Ectodermal cell (in vitro differentiated cells): ENCODE data around the gene EVC2.

Source experiments
- H3K27ac ChIP-seq: 2 replicates; pipeline ENCODE4 v1.7.0; 2013; ENCODE audit warnings: mild to moderate bottlenecking, low read depth, low read length; ENCODE audit not compliant: insufficient read depth, poor library complexity, severe bottlenecking
- H3K27me3 ChIP-seq: 2 replicates; pipeline ENCODE4 v1.7.0; 2013; ENCODE audit warnings: mild to moderate bottlenecking, low read length; ENCODE audit not compliant: insufficient read depth, control insufficient read depth, poor library complexity, severe bottlenecking
- H3K36me3 ChIP-seq: one replicate; pipeline ENCODE4 v1.7.0; 2013; ENCODE audit warnings: low read length; ENCODE audit not compliant: control insufficient read depth, insufficient read depth
- H3K4me1 ChIP-seq: one replicate; pipeline ENCODE4 v1.7.0; 2013; ENCODE audit warnings: low read length; ENCODE audit not compliant: control insufficient read depth, insufficient read depth
- H3K4me3 ChIP-seq: 2 replicates; pipeline ENCODE4 v1.7.0; 2013; ENCODE audit warnings: low read depth, low read length, control low read depth; ENCODE audit not compliant: insufficient read depth
- H3K9me3 ChIP-seq: 2 replicates; pipeline ENCODE4 v1.7.0; 2013; ENCODE audit warnings: mild to moderate bottlenecking, low read length, moderate library complexity; ENCODE audit not compliant: control insufficient read depth
- WGBS, 2 experiments: methylation state at CpG; one replicate each; pipeline ENCODE4 v1.1.7; 2013; ENCODE audit warnings: missing lambda C conversion rate in 2 of 2; 5-methylcytosine and 5-hydroxymethylcytosine counted together

EVC2 gene

DNA sequence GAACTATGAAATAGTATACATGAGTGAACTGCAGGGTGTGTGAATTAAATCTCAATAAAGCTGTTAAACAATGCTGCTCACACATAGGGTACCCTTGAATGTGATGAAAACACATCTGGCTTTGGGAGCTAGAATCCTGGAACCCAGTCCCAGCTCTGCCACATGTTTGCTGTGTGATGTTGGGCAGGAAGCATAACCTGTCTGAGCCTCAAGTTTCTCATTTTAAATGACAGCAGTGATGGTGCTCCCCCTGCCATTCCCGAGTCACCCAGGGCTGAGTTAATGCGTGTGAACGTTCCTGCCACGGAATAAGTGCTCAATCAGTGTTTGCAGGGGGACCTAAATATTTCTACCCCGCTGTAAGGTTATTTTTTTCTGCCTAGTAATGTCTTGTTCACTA is 13.6 kb upstream of the EVC2 start:
- H3K27ac ChIP-seq: no peak overlapping the region
- H3K9me3 ChIP-seq: no peaks in the 10 kb centered on the region
- WGBS, 2 experiments: 93 to 94% methylated on average over 5 of the region's 5 CpGs

GRCh38 chr4:5720980-5721379 is 12.6 kb upstream of the EVC2 start:
- no peaks in the 10 kb centered on the region for H3K9me3 ChIP-seq
- WGBS, 2 experiments: 90 to 97% methylated on average over 3 of the region's 3 CpGs
- no peak overlapping the region for H3K27ac ChIP-seq
- H3K27me3 ChIP-seq: no peaks in the 10 kb centered on the region
- no peaks in the 10 kb centered on the region for H3K4me1 ChIP-seq
- H3K36me3 ChIP-seq: peaks cover 4% of the 10 kb centered on the region
- H3K4me3 ChIP-seq: no peak overlapping the region

More for the DNA sequence above, 13.6 kb upstream of the EVC2 start:
- Histone ChIP-seq H3K4me1 (no peaks in the 10 kb centered on the region), H3K27me3 (no peaks in the 10 kb centered on the region), H3K4me3 (no peak overlapping the region), H3K36me3 (peaks cover 7% of the 10 kb centered on the region)

DNA sequence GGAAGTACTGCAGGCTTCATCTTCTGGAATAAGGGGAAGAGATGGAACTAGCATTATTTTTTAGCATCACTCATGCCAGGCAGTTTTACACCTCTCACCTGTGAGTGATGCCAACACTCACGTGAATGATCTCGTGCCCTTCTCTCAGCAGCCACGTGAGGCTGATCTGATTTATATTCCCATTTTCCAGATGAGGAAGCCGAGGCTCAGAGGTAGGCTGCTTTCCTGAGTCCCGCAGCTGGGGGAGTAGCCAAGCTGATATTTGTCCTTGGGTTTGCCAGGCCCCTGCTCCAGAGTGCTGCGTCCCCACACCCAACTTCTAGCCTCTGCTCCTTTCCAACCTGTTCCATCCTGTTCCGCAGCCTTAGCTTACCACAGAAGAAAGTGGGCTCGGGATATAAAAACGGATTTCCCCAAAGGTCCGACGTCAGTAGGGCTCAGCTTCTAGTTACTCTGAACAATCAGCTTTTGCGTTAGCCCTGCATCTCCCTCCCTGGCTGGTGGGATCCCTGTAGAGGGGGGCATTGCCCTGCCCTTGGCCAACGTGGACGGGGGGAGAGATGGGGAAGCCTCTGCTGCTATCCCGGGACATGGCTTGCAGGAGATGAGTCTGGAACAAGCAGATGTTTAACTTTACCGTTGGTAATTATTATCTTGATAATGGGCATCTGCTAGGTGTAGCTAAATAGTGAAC is 11.9 kb upstream of the EVC2 start:
- H3K36me3 ChIP-seq: peaks cover 3% of the 10 kb centered on the region
- H3K9me3 ChIP-seq: peaks cover 1% of the 10 kb centered on the region
- no peak overlapping the region for H3K27ac ChIP-seq
- H3K4me3 ChIP-seq: no peak overlapping the region
- no peaks in the 10 kb centered on the region for H3K27me3 ChIP-seq
- WGBS, 2 experiments: 90% methylated on average over 16 of the region's 16 CpGs
- no peaks in the 10 kb centered on the region for H3K4me1 ChIP-seq

- peaks cover 4% of the 10 kb centered on the region for H3K9me3 ChIP-seq
- peaks cover under 1% of the 10 kb centered on the region for H3K36me3 ChIP-seq
- no peak overlapping the region for H3K27ac ChIP-seq
- H3K4me3 ChIP-seq: no peak overlapping the region
- no peaks in the 10 kb centered on the region for H3K27me3 ChIP-seq
- H3K4me1 ChIP-seq: no peaks in the 10 kb centered on the region
- WGBS, 2 experiments: 88 to 94% methylated on average over 6 to 7 of the region's 7 CpGs
Measured at GRCh38 chr4:5719350-5720055, 11.1 kb upstream of the EVC2 start.

GRCh38 chr4:5718411-5718810 is 10.1 kb upstream of the EVC2 start:
- H3K36me3 ChIP-seq: no peaks in the 10 kb centered on the region
- 92 to 97% methylated on average over 3 to 4 of the region's 4 CpGs for WGBS, 2 experiments
- H3K4me1 ChIP-seq: no peaks in the 10 kb centered on the region
- H3K27ac ChIP-seq: no peak overlapping the region
- peaks cover 6% of the 10 kb centered on the region for H3K9me3 ChIP-seq
- no peaks in the 10 kb centered on the region for H3K27me3 ChIP-seq
- H3K4me3 ChIP-seq: no peak overlapping the region

DNA sequence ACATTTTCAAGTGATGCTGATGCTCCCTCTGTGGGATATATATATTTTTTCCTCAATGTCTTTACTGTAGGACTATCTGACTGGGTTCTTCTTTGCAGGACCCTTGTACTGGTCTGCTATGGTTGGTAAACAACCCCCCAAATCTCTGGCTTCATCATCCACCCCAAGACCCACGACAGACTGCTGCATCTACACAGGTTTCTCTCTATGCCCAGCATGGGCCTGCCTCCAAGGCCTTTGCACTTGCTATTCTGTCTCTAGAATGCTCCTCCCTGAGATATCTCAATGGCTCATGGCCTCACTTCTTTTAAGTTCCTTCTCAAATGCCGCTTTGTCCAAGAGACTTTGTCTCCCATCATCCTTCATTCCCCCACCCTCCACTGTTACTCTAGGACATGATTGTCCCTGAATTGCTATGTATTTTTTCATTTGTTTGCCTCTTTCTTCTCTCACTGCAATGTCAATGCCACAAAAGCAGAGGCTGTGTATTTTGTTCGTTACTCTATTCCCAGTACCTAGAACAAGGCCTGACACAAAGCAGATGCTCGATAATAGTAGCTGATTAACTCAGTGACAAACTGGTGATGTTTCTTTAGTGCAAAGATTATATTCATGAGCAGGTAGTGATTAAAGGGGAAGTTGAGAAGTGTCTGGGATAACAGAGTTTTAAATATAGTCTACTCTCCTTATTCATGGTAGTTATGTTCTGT is 9.2 kb upstream of the EVC2 start:
- Histone ChIP-seq H3K27me3 (peaks cover 2% of the 10 kb centered on the region), H3K4me3 (no peak overlapping the region), H3K9me3 (peaks cover 6% of the 10 kb centered on the region), H3K4me1 (no peaks in the 10 kb centered on the region), H3K27ac (no peak overlapping the region), H3K36me3 (no peaks in the 10 kb centered on the region)
- WGBS, 2 experiments: 92 to 96% methylated on average over 4 of the region's 4 CpGs

DNA sequence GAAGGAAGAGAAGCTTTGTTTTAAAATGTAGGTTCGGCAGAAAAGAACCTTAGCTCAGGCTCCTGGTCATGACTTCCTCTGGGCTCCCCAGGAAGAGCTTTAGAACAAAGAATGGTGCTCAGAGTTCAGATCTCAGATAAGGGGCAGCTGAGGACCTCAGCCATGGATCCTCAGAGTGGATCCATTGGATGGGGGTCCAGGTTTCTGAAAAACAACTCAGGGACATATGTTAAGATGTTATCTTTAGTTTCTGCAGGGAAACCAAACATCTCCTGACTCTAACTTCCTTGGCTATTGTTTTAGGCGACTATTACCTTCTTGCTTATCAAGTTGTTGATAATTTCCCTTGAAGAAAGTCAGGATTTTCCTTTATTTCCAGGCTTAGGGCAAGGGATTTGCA is 8.0 kb upstream of the EVC2 start:
- Histone ChIP-seq H3K4me3 (no peak overlapping the region), H3K27ac (no peak overlapping the region), H3K27me3 (peaks cover 13% of the 10 kb centered on the region), H3K9me3 (peaks cover 6% of the 10 kb centered on the region), H3K36me3 (no peaks in the 10 kb centered on the region), H3K4me1 (no peaks in the 10 kb centered on the region)
- WGBS, 2 experiments: 91 to 95% methylated on average over 2 of the region's 2 CpGs

DNA sequence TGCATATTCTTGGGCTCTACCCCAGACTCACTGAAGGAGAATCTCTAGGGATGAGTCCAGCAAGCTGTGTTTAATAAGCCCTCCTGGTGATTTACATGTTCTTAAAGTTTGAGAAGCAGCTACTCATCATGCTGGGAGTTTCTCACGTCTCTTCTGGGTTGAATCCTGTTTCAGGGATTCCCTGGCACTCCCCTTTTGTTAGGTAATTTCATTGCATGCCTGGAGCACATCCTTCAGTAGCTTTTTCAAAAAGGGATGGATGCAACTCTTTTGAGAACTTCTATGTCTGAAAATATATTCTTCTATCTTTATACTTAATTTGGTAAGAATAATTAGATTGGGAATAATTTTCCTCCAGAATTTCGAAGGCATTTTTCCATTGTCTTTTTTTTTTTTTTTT is 7.0 kb upstream of the EVC2 start:
- peaks cover 13% of the 10 kb centered on the region for H3K27me3 ChIP-seq
- 0% methylated on average over 1 of the region's 2 CpGs for WGBS, 2 experiments
- H3K4me3 ChIP-seq: no peak overlapping the region

DNA sequence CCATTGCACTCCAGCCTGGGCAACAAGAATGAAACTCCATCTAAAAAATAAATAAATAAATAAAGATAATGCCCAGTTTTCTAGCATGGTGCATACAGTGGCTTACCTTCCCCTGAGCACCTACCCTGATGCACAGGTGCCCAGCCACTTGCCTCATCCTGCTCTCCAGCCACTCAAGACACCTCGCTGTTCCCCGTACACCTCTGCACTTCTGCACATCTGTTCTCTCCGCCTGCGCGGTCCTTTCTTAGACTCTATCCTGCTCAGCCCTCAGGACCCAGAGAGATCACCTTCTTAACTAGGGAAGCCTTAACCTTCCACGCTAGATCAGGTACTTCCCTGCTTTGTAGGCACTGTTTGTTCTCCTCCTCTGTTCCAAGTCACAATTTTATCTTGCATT is 5.5 kb upstream of the EVC2 start:
- Histone ChIP-seq H3K27me3 (peaks cover 19% of the 10 kb centered on the region), H3K36me3 (no peaks in the 10 kb centered on the region), H3K4me3 (no peak overlapping the region), H3K9me3 (peaks cover 6% of the 10 kb centered on the region), H3K4me1 (peaks cover 18% of the 10 kb centered on the region), H3K27ac (no peak overlapping the region)
- 75 to 79% methylated on average over 6 of the region's 6 CpGs for WGBS, 2 experiments

More for the DNA sequence above, 7.0 kb upstream of the EVC2 start:
- peaks cover 6% of the 10 kb centered on the region for H3K9me3 ChIP-seq
- H3K36me3 ChIP-seq: no peaks in the 10 kb centered on the region
- peaks cover 3% of the 10 kb centered on the region for H3K4me1 ChIP-seq
- H3K27ac ChIP-seq: no peak overlapping the region

DNA sequence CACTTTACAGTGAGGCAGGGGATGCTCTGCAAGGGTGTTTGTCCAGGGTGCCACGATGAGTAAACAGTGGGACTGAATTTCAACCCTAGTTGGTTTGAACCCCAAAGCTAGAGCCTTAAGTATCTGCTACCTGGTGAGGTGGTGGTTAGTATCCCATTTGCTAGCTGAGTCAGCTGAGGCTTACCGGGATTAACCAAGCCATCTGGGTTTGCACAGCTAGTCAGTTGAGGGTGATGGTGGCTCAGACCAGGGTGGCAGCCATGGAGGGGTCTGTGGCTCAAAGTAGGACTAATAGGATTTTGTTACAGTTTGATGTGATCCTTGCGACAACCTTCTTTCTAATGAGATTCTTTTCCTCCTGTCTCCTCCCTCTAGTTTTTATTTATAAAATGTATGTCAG is 4.6 kb upstream of the EVC2 start:
- H3K27me3 ChIP-seq: peaks cover 26% of the 10 kb centered on the region
- no peak overlapping the region for H3K27ac ChIP-seq
- no peak overlapping the region for H3K4me3 ChIP-seq
- peaks cover 20% of the 10 kb centered on the region for H3K4me1 ChIP-seq
- 98 to 99% methylated on average over 2 to 3 of the region's 3 CpGs for WGBS, 2 experiments
- peaks cover 6% of the 10 kb centered on the region for H3K9me3 ChIP-seq
- no peaks in the 10 kb centered on the region for H3K36me3 ChIP-seq
